Nephron progenitor cell (in vitro differentiated cells): Measurements from ENCODE around the gene RALGAPA1.
A peak's percentile ranks its signal among the peaks of the same experiment; 100 is the strongest.

Experiments
- DNase-seq: peaks from one replicate; pipeline ENCODE4 v3.0.0; 2021
- H3K27ac Mint-ChIP-seq: 2 replicates; pipeline ENCODE4 v1.8.0; 2021; ENCODE audit warnings: mild to moderate bottlenecking, moderate library complexity, mixed read lengths
- H3K27me3 Mint-ChIP-seq: 2 replicates; pipeline ENCODE4 v1.8.0; 2021; ENCODE audit warnings: mild to moderate bottlenecking, low read depth, mixed read lengths; ENCODE audit not compliant: poor library complexity
- H3K36me3 Mint-ChIP-seq: 2 replicates; pipeline ENCODE4 v1.8.0; 2021; ENCODE audit warnings: low read depth, mixed read lengths
- H3K4me1 Mint-ChIP-seq: 2 replicates; pipeline ENCODE4 v1.8.0; 2021; ENCODE audit warnings: mixed read lengths
- H3K4me3 Mint-ChIP-seq: 2 replicates; pipeline ENCODE4 v1.8.0; 2021; ENCODE audit warnings: mild to moderate bottlenecking, moderate library complexity, mixed read lengths
- H3K9me3 Mint-ChIP-seq: 2 replicates; pipeline ENCODE4 v1.8.0; 2021; ENCODE audit warnings: mild to moderate bottlenecking, moderate library complexity, mixed read lengths
- TF ChIP-seq, protein P1 (sequence below): fragments of 200-600 bp; sonication (generic); IDR thresholded peaks from 2 replicates; pipeline ENCODE4 v1.5.0; 2021; ENCODE audit warnings: antibody characterized with exemption

RALGAPA1 gene

DNA sequence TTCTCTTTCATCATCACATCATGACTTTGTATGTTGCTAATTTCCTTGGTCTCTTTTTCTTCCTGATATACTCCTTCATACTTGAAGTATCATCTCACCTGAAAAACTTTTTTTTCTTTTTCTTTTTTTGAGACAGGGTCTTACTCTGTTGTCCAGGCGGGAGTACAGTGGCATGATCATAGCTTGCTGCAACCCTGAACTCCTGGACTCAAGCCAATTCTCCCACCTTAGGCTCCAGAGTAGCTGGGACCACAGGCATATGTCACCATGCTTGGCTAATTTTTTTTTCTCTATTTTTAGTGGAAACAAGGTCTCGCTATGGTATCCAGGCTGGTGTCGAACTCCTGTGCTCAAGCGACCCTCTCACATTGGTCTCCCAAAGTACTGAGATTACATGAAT is 107.6 kb downstream of the RALGAPA1 start:
- H3K27me3 Mint-ChIP-seq: no peaks in the 10 kb centered on the region
- no peaks in the 10 kb centered on the region for H3K4me1 Mint-ChIP-seq
- H3K27ac Mint-ChIP-seq: no peak overlapping the region
- DNase-seq: no peak
- peaks cover 10% of the 10 kb centered on the region for H3K36me3 Mint-ChIP-seq
- no peaks in the 10 kb centered on the region for H3K9me3 Mint-ChIP-seq
- H3K4me3 Mint-ChIP-seq: no peak overlapping the region
- TF ChIP-seq, protein P1, sequence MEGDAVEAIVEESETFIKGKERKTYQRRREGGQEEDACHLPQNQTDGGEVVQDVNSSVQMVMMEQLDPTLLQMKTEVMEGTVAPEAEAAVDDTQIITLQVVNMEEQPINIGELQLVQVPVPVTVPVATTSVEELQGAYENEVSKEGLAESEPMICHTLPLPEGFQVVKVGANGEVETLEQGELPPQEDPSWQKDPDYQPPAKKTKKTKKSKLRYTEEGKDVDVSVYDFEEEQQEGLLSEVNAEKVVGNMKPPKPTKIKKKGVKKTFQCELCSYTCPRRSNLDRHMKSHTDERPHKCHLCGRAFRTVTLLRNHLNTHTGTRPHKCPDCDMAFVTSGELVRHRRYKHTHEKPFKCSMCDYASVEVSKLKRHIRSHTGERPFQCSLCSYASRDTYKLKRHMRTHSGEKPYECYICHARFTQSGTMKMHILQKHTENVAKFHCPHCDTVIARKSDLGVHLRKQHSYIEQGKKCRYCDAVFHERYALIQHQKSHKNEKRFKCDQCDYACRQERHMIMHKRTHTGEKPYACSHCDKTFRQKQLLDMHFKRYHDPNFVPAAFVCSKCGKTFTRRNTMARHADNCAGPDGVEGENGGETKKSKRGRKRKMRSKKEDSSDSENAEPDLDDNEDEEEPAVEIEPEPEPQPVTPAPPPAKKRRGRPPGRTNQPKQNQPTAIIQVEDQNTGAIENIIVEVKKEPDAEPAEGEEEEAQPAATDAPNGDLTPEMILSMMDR: no peak

DNA sequence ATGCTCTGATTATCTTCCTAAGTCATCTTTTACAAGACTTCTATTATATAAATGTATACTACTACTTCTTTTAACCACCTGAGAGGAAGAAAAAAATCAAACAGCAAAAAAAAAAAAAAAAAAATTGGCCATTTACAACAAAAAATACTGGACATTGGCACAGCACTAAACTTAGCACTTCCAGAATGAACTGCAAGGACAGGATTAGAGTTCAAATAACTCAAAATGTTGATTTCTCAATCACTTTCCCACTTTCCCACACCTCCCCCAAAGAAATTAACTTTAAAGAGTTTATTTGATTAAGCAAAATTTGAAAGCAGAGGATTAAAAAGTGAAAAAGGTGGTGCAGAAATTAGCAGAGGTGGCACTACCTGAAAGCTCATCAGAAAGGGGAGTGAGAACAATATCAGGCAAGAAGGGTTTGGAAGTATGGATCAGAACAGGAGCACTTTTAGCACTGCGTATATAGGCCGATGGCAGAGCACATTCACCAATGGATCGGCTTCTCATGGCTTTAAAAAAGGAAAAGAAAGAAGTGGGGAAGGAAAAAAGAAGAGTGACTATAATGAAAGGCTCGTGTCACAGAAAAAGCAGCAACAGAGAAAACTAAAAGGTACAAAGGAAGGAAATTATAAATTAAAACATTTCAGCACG is 109.2 kb downstream of the RALGAPA1 start:
- no peaks in the 10 kb centered on the region for H3K36me3 Mint-ChIP-seq

DNA sequence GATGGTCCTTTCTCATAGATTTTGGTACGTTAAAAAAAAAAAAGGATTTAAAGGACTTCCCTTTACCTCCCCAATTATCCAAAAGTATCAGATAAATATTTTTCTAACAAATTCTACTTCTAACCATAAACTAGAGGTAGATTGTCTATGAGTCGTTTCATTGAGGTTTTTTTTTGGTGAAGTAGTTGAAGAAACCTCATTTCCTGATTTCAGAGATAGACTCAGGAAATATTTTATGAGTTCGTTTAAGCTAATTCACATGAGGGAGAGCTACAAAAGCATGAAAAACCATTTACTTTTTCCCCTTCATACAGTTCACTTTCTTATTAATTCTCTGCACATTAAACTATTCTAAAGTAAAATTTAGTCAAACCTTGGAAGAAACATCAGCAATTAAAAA is 112.5 kb downstream of the RALGAPA1 start:
- no peak overlapping the region for H3K4me3 Mint-ChIP-seq
- TF ChIP-seq, protein P1: no peak
- no peaks in the 10 kb centered on the region for H3K4me1 Mint-ChIP-seq
- no peaks in the 10 kb centered on the region for H3K36me3 Mint-ChIP-seq
- H3K9me3 Mint-ChIP-seq: no peaks in the 10 kb centered on the region
- no peaks in the 10 kb centered on the region for H3K27me3 Mint-ChIP-seq
- no peak overlapping the region for H3K27ac Mint-ChIP-seq
- no peak for DNase-seq

More for the DNA sequence above, 109.2 kb downstream of the RALGAPA1 start:
- no peaks in the 10 kb centered on the region for H3K4me1 Mint-ChIP-seq
- no peaks in the 10 kb centered on the region for H3K27me3 Mint-ChIP-seq
- DNase-seq: no peak
- H3K9me3 Mint-ChIP-seq: no peaks in the 10 kb centered on the region
- no peak overlapping the region for H3K4me3 Mint-ChIP-seq
- peak overlapping the region; percentile 57 for H3K27ac Mint-ChIP-seq
- TF ChIP-seq, protein P1: no peak

DNA sequence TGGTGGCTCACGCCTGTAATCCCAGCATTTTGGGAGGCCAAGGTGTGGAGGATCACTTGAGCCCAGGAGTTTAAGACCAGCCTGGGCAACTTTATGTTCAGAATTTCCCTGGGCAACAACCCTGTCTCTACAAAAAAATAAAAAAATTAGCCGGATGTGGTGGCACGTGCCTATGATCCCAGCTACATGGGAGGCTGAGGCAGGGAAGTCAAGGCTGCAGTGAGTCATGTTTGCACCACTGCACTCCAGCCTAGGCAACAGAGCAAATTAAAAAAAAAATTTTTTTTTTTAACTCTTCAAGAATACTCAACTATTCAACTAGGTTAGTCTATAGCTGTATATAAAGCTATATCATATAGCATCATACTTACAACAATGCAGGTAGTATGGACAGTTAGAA is 113.0 kb downstream of the RALGAPA1 start:
- H3K27ac Mint-ChIP-seq: no peak overlapping the region
- no peaks in the 10 kb centered on the region for H3K4me1 Mint-ChIP-seq
- DNase-seq: no peak
- no peaks in the 10 kb centered on the region for H3K9me3 Mint-ChIP-seq
- H3K36me3 Mint-ChIP-seq: no peaks in the 10 kb centered on the region
- TF ChIP-seq, protein P1: no peak
- H3K4me3 Mint-ChIP-seq: no peak overlapping the region
- no peaks in the 10 kb centered on the region for H3K27me3 Mint-ChIP-seq

DNA sequence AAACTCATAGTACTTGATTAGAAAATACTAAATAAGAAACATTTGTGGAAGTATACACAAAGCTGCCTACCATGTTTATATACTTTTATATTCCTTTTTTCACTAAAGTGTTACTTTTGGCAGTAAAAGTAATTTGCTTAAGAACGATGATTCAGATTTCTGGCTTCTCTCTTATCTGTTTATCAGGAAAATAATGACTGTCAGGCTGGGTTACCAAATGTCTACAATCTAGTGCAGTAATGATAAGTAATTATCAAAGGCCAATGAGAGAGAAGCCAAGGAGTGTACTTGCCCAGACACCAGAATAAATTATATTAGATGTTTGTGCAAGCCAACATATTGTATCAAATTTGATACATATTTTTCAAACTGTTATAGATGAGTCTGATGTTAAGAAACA is 113.4 kb downstream of the RALGAPA1 start:
- H3K9me3 Mint-ChIP-seq: no peaks in the 10 kb centered on the region
- no peak overlapping the region for H3K27ac Mint-ChIP-seq
- H3K4me1 Mint-ChIP-seq: no peaks in the 10 kb centered on the region
- no peaks in the 10 kb centered on the region for H3K27me3 Mint-ChIP-seq
- no peak for DNase-seq
- TF ChIP-seq, protein P1: no peak
- H3K36me3 Mint-ChIP-seq: no peaks in the 10 kb centered on the region
- H3K4me3 Mint-ChIP-seq: no peak overlapping the region

DNA sequence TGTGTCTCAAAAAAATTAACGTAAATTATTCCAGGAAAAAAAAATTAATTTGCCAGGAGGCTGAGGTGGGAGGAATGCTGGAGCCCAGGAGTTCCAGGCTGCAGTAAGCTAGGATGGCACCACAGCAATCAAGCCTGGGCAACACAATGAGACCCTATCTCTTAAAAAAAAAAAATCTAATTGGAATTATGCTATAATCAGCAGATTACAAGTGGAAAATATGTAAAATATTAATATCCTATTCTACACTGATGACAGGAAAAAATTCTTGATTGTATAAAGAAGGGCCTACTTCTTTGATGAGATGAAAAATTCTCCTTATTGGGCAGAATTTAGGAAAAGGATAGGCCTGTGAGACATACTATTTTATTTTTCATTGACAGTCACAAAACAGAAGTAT is 114.0 kb downstream of the RALGAPA1 start:
- Mint-ChIP-seq H3K27ac (no peak overlapping the region), H3K27me3 (no peaks in the 10 kb centered on the region), H3K9me3 (no peaks in the 10 kb centered on the region), H3K4me1 (no peaks in the 10 kb centered on the region), H3K36me3 (no peaks in the 10 kb centered on the region), H3K4me3 (no peak overlapping the region)
- TF ChIP-seq, protein P1: no peak
- DNase-seq: no peak
